ENCODE measurements around the gene ZNF598.
"Not testable (repeated sequence)": the region's sequence is repeated elsewhere in the genome, so short reads cannot be mapped to it uniquely, and the experiment has no call there.

Gene ZNF598

DNA sequence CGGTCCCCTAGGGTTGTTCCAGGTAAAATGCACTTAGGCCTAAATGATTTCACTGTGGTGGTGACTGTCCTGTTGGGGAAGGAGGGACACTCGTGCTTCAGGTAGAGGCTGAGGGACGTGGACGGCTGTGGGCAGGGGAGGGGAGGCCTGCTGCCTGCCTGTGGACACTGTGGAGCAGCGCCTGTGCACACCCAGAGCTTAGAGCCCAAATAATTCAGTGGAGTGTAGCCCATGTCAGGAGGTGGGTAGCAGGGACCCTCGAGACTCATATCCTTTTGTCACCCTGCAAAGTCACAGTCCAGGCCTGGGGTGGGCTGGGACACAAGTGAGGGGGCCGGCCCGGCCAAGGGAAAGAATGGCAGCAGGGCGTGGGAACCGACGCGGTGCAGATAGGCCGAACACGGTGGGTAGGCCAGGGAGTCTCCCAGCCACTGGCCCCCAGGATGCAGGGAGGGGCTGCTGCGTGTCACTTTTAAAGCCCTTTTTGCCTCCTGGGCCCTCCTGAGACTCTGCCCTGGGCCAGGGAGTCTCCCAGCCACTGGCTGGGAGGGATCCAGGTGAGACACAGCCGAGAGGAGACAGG is 16.3 kb upstream of the ZNF598 start:
- Mint-ChIP-seq H3K4me1 (ENCODE audit: low read depth) (peaks cover 21% of the 10 kb centered on the region), H3K27ac (no peak overlapping the region), H3K4me3 (no peak overlapping the region), H3K36me3 (ENCODE audit: low read depth) (no peaks in the 10 kb centered on the region), H3K27me3 (peaks cover 37% of the 10 kb centered on the region), H3K9me3 (no peaks in the 10 kb centered on the region)
- no peak for DNase-seq

DNA sequence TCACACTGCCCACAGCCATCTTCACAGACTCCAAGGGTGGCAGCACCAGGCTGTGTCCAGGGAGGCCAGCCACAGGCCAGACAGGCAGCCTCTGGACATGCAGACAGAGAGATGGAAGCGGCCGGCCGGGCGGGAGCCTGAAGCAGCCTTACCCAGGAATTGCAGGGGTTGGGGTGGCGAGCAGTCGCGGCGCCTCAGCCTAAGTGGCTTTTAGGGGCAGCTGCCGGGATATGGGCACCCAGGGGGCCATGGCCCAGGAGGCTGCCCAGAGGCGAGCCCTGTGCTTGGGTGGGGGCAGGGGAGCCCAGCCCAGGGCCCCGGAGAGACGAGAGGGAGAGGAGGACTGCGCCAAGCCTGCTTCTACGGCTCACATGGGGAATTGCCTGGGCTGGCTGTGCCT is 15.6 kb upstream of the ZNF598 start:
- Mint-ChIP-seq H3K4me1 (ENCODE audit: low read depth) (peaks cover 25% of the 10 kb centered on the region), H3K9me3 (no peaks in the 10 kb centered on the region), H3K27ac (no peak overlapping the region), H3K4me3 (no peak overlapping the region), H3K27me3 (peaks cover 44% of the 10 kb centered on the region), H3K36me3 (ENCODE audit: low read depth) (no peaks in the 10 kb centered on the region)
- no peak for DNase-seq

DNA sequence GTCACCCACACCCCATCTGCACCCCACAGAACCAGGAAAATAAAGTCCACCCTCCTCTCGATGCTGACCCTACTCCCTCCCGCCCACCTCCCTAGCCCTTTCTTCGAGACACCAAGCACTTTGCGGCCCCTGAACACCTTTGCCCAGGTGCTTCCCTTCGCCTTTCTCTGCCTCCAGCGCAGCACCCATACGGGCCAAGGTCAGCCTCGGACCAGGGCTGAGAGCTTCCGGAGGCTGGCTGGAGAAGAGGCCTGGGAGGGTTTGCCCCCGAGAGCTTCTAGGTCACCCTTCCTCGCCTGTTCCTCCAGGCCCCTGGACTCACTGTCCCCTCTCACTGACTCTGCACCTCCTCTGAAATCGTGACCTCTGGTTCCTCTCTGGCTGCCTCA is 14.4 kb upstream of the ZNF598 start:
- Mint-ChIP-seq H3K27ac (no peak overlapping the region), H3K9me3 (no peaks in the 10 kb centered on the region), H3K4me3 (no peak overlapping the region), H3K27me3 (peaks cover 52% of the 10 kb centered on the region), H3K4me1 (ENCODE audit: low read depth) (peaks cover 25% of the 10 kb centered on the region), H3K36me3 (ENCODE audit: low read depth) (no peaks in the 10 kb centered on the region)
- no peak for DNase-seq

DNA sequence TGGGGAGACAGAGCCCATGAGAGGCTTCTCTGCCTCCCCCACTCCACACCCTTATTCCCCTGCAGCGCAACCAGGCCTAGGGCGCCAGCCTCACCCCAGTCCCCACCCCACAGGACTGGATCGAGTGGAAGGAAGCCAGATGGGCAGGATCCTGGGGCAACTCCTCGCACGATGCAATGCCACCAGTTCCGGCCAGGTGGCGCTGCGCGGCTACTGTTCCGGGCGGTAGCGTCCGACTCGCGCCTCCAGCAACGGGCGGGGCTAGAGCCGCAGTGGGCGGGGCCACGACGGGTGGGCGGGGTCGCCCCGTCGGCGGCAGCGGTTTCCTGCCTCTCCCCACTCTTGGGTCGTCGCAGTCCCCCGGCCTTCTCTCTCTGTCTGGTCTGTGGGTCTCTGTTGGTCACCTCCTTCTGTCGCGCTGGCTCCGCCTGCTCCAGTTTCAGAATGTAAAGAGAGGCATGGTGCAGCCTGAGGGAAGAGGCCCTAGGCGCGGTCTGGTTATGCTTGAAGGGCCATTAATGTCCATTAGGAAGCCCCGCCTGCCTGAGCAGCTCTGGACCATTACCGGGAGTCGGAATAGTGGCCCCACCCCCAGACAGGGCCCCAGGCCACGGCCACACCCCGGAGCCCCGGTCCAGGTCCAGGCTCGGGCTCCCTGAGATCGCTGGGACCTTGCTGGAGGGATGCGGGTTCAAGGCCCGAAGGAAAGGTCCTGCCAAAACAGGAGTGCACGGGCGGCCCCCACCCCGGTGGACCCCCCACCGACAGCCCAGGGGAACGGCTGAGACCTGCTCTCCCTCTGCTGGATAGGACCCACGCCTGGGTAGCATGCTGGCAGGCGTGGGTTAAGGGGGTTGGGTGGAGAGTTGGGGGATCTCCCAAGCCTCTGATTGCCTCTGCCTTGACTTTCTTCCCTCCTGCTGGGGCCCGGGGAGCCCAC is 13.7 kb upstream of the ZNF598 start:
- H3K36me3 Mint-ChIP-seq (ENCODE audit: low read depth): no peaks in the 10 kb centered on the region
- peaks cover 25% of the 10 kb centered on the region for H3K4me1 Mint-ChIP-seq (ENCODE audit: low read depth)
- peak; percentile 99 for DNase-seq
- peak overlapping the region; percentile 47 for H3K27ac Mint-ChIP-seq
- H3K27me3 Mint-ChIP-seq: peaks cover 57% of the 10 kb centered on the region
- H3K9me3 Mint-ChIP-seq: no peaks in the 10 kb centered on the region
- H3K4me3 Mint-ChIP-seq: peak overlapping the region; percentile 68

GRCh38 chr16:2022723-2023091 is 13.1 kb upstream of the ZNF598 start:
- Mint-ChIP-seq H3K9me3 (no peaks in the 10 kb centered on the region), H3K27me3 (peaks cover 54% of the 10 kb centered on the region), H3K4me1 (ENCODE audit: low read depth) (peaks cover 25% of the 10 kb centered on the region), H3K36me3 (ENCODE audit: low read depth) (no peaks in the 10 kb centered on the region), H3K27ac (no peak overlapping the region), H3K4me3 (peak overlapping the region; percentile 68)
- no peak for DNase-seq

DNA sequence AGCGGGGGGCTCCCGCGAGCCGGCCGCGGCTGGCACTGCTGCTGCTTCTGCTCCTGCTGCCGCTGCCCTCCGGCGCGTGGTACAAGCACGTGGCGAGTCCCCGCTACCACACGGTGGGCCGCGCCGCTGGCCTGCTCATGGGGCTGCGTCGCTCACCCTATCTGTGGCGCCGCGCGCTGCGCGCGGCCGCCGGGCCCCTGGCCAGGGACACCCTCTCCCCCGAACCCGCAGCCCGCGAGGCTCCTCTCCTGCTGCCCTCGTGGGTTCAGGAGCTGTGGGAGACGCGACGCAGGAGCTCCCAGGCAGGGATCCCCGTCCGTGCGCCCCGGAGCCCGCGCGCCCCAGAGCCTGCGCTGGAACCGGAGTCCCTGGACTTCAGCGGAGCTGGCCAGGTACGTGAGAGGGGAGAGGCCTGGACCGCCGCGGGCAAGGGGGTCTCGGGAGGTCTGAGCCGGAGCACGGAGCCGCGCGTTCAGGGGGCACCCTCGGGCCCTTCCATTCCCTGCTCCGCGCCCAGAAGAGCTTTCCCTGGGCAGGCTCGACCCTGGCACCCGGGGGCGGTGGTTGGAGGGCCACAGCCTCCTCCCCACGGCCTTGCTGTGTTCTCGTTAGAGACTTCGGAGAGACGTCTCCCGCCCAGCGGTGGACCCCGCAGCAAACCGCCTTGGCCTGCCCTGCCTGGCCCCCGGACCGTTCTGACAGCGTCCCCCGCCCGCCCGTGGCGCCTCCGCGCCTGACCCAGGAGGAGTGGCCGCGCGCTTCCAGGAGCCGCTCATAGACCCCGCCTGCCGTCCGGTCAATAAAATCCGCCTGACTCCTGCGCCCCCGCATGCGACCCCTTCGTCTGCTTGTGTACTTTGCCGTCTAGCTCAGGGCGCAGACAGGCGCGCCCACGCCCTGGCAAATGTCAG is 10.6 kb upstream of the ZNF598 start:
- peak overlapping the region; percentile 63 for H3K4me3 Mint-ChIP-seq

DNA sequence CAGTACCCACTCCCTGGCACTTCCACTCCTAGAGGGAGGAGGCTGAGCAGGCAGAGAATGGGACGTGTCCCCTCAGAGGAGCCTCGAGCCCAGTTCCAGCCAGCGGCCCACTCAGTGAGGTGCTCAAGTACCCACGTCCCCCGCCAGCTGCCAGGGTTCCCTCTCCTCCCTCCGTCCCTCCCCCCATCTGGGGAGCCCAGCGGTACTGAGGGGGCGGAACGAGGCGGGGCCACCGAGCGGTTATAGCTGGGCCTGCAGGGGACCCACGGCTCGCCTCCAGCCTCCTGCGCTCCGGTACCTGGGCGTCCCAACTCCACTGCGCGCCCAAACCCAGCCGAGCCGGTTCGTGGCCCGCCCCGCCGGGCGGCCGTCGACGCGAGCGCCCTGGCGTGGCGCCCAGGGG is 9.9 kb upstream of the ZNF598 start, which contains the start of gene NPW:
Gene NPW (plus strand): TSS at position 268 of the 403 bp plus-strand sequence.
- H3K27me3 Mint-ChIP-seq: peaks cover 45% of the 10 kb centered on the region
- H3K27ac Mint-ChIP-seq: no peak within 1 kb of the TSS
- peak within 1 kb of the TSS; percentile 63 for H3K4me3 Mint-ChIP-seq
- H3K4me1 Mint-ChIP-seq (ENCODE audit: low read depth): peaks cover 17% of the 10 kb centered on the region
- peak; percentile 59 for DNase-seq
- no peaks in the 10 kb centered on the region for H3K9me3 Mint-ChIP-seq
- H3K36me3 Mint-ChIP-seq (ENCODE audit: low read depth): no peaks in the 10 kb centered on the region

More for the DNA sequence above, 10.6 kb upstream of the ZNF598 start:
- Mint-ChIP-seq H3K36me3 (ENCODE audit: low read depth) (no peaks in the 10 kb centered on the region), H3K27ac (no peak overlapping the region), H3K4me1 (ENCODE audit: low read depth) (peaks cover 17% of the 10 kb centered on the region), H3K9me3 (no peaks in the 10 kb centered on the region), H3K27me3 (peaks cover 45% of the 10 kb centered on the region)
- DNase-seq: no peak

DNA sequence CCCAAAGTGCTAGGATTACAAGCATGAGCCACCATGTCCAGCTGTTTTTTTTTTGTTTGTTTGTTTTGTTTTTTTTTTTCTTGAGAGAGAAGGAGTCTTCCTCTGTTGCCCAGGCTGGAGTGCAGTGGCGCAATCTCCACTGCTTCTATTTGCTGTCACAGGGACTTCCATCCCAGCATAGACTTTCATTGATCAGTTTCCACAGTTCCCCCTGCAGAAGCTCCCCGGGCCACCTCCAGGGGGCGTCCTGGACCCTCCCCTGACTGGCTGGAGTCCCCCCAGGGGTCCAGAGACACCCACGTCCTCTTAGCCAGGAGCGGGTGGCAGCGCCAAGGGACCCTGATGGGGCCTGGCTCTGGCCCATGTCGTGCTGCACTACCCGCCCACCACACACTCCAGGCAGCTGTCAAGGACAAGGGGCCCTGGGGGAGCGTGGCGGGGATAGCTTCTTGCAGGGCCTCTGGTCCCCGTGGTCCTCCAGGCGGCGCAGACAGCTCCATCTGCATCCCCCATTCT is 6.8 kb upstream of the ZNF598 start:
- no peak overlapping the region for H3K27ac Mint-ChIP-seq
- no peaks in the 10 kb centered on the region for H3K36me3 Mint-ChIP-seq (ENCODE audit: low read depth)
- H3K9me3 Mint-ChIP-seq: no peaks in the 10 kb centered on the region
- peaks cover 5% of the 10 kb centered on the region for H3K4me1 Mint-ChIP-seq (ENCODE audit: low read depth)
- no peak for DNase-seq
- H3K27me3 Mint-ChIP-seq: peaks cover 26% of the 10 kb centered on the region
- H3K4me3 Mint-ChIP-seq: no peak overlapping the region

DNA sequence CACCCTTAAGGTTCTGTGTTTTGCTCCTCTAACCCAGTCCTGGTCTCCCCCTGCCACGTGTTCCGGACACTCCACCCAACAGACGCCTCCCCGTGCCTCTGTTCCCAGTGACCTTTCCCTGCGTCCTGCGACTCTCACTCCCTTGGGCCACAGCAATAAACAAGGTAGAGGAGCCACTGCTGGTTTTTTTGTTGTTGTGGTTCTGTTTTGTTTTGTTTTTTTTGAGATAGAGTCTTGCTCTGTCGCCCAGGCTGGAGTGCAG is 6.3 kb upstream of the ZNF598 start:
- Mint-ChIP-seq H3K4me1 (ENCODE audit: low read depth) (peaks cover 6% of the 10 kb centered on the region), H3K9me3 (no peaks in the 10 kb centered on the region), H3K4me3 (no peak overlapping the region), H3K27me3 (peaks cover 21% of the 10 kb centered on the region), H3K36me3 (ENCODE audit: low read depth) (no peaks in the 10 kb centered on the region), H3K27ac (no peak overlapping the region)
- no peak for DNase-seq

- Mint-ChIP-seq H3K27ac (no peak overlapping the region), H3K36me3 (ENCODE audit: low read depth) (peaks cover 2% of the 10 kb centered on the region), H3K4me3 (no peak overlapping the region), H3K4me1 (ENCODE audit: low read depth) (peaks cover 4% of the 10 kb centered on the region), H3K27me3 (peaks cover 16% of the 10 kb centered on the region), H3K9me3 (no peaks in the 10 kb centered on the region)
- DNase-seq: no peak
Observed at GRCh38 chr16:2015117-2015946, 5.7 kb upstream of the ZNF598 start.

DNA sequence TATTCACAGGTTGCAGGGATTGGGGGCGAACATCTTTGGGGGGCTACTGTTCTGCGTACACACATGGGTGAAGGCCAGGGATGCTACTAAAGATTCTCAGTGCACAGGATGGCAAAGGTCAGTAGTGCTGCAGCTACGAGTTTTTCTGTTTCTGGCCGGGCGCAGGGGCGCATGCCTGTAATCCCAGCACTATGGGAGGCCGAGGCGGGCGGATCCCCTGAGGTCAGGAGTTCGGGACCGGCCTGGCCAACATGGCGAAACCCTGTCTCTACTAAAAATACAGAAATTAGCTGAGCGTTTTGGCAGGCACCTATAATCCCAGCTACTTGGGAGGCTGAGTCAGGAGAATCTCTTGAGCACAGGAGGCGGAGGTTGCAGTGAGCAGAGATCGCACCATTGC is 3.9 kb upstream of the ZNF598 start:
- H3K4me1 Mint-ChIP-seq (ENCODE audit: low read depth): peaks cover 10% of the 10 kb centered on the region
- H3K27me3 Mint-ChIP-seq: peaks cover 2% of the 10 kb centered on the region
- H3K36me3 Mint-ChIP-seq (ENCODE audit: low read depth): peaks cover 13% of the 10 kb centered on the region
- no peak overlapping the region for H3K27ac Mint-ChIP-seq
- DNase-seq: no peak
- no peak overlapping the region for H3K4me3 Mint-ChIP-seq
- H3K9me3 Mint-ChIP-seq: no peaks in the 10 kb centered on the region

DNA sequence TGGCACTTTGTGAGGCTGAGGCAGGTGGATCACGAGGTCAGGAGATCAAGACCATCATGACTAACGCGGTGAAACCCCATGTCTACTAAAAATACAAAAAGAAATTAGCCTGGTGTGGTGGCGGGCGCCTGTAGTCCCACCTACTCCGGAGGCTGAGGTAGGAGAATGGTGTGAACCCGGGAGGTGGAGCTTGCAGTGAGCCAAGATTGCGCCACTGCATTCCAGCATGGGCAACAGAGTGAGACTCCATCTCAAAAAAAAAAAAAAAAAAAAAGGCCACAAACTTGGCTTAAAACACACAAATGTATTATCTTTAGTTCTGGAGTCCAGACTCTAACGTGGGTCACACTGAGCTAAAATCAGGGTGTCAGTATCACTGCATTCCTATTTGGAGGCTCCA is 2.1 kb upstream of the ZNF598 start:
- not testable (repeated sequence) for DNase-seq, H3K27me3 Mint-ChIP-seq, H3K27ac Mint-ChIP-seq, H3K9me3 Mint-ChIP-seq
- Mint-ChIP-seq H3K4me3 (peak overlapping the region; percentile 35), H3K4me1 (ENCODE audit: low read depth) (peaks cover 28% of the 10 kb centered on the region), H3K36me3 (ENCODE audit: low read depth) (peaks cover 31% of the 10 kb centered on the region)

DNA sequence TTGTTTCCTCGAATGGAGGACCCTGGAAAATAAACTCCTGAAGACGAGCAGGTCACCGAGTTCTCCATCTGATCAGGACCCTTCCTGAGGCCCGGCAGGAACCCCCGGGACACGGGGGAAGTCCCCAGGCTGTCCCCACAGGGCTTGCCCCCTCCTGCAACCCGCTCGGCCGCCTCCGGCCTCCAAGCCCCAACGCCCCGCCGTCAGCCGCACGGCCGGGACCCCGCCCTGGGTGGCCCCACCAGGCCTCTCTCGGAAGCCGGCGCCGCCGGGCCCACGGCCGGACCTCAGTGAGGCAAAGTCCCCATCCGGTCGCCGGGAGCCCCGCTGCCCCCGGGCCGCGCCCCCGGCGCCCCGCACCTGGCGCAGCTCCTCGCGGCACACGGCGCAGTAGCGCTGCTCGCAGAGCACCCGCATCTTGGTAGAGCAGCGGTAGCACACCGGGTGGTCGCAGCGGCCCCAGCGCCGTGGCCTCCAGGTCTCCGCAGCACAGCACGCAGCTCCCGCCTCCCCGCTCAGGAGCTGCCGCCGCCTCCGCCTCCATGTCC is 383 bp downstream of the ZNF598 start:
- Mint-ChIP-seq H3K27ac (peak overlapping the region; percentile 93), H3K9me3 (no peaks in the 10 kb centered on the region), H3K27me3 (no peaks in the 10 kb centered on the region), H3K4me3 (peak overlapping the region; percentile 90), H3K4me1 (ENCODE audit: low read depth) (peaks cover 50% of the 10 kb centered on the region), H3K36me3 (ENCODE audit: low read depth) (peaks cover 54% of the 10 kb centered on the region)
- peak; percentile 60 for DNase-seq

Measured in activated T-cell treated with anti-CD3 and anti-CD28 coated beads, Interleukin-2, amount 50 U/mL, for 24 hours (primary cell).